ENCODE measurements around the gene HPCAL1.
"Not testable (repeated sequence)": the region's sequence is repeated elsewhere in the genome, so short reads cannot be mapped to it uniquely, and the experiment has no call there.

The HPCAL1 gene

DNA sequence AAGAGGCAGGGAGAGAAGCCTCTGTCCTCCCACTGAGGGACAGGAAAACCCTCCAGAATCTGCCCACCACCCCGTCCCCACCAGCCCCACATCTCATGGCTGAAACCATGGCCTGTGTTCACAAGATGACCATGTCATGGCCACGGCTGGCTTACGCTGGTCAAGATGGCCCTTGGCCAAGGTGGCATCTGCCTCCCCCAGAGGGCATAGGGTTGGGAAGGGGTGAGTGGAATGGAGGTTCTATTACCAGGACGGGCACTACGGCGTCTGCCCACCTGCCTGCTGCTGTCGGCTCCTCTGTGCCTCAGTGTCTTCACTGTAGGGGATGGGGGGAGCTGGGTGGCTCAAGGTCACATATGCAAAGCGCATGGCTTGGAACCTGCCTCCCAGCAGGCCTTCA lies 125.7 kb downstream of the HPCAL1 start:
- DNase-seq, result no peak

DNA sequence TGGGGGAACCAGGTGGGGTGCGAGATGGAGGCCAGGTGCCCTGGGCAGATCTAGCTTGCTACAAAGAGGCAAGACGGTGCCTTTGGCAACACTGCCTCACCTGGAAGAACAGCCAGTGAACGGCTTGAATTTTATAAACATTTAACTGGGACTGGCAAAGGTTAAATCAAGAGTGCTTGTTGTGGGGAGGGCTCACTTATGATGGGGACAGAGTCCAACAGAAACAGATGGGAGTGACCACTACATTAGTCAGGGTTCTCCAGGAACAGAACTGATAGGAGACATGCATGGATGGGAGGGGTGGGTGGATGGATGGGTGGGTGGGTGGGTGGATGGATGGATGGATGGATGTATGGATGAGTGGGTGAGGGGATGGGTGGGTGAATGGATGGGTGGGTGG lies 126.2 kb downstream of the HPCAL1 start:
- no peak for DNase-seq

DNA sequence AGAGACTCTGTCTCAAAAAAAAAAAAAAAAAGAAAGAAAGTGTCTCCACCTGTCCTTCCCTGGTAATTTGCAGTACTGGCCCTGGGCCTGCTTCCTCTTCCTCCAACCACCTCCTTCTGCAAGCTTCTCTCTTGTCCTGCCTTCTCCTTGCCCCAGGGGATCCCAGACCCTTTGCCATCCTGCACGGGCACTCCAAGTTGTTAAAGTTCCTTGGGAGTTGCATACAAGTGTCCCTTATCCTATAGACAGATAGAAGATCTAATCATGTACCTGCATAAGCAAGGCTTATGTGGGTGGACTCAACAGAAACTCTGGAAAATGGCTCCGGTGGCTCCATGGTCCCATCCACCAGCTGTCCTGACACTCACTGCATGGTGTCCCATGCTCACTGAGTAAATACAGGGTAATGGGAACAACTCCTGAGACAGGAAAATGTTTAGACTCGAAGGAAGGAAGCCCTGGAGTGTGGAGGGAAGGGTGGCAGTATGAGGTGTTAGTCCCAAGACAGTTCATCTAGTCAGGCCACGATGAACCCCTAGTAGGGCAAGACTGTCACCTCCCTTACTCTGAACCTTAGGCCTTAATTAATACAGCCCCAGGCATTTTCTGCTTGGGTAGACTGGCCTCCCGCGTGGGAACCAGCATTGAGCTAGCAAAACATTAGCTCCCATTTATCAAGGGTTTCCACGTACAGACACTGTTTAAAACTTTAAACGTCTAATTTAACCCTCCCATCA lies 128.3 kb downstream of the HPCAL1 start:
- DNase-seq, result no peak

DNA sequence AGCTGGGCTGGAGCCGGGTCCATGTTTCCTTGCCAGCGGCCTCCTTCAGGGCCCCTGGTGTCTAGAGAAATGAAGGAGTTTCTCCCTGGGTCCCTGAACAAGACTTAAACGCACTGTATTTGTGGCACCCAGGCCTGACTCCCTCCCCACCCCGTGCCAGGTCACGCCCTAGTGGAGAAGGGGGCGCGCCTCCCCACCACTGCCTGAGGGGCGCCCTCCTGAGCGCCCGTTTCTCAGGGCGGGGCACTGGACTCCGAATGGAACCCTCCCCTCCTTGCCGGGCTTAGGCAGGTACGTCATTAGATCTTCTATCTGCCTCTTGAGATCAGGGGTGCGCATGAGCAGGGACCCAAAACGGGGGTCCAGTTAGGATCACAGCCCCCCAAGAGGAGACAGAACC lies 129.1 kb downstream of the HPCAL1 start:
- no peak for DNase-seq

DNA sequence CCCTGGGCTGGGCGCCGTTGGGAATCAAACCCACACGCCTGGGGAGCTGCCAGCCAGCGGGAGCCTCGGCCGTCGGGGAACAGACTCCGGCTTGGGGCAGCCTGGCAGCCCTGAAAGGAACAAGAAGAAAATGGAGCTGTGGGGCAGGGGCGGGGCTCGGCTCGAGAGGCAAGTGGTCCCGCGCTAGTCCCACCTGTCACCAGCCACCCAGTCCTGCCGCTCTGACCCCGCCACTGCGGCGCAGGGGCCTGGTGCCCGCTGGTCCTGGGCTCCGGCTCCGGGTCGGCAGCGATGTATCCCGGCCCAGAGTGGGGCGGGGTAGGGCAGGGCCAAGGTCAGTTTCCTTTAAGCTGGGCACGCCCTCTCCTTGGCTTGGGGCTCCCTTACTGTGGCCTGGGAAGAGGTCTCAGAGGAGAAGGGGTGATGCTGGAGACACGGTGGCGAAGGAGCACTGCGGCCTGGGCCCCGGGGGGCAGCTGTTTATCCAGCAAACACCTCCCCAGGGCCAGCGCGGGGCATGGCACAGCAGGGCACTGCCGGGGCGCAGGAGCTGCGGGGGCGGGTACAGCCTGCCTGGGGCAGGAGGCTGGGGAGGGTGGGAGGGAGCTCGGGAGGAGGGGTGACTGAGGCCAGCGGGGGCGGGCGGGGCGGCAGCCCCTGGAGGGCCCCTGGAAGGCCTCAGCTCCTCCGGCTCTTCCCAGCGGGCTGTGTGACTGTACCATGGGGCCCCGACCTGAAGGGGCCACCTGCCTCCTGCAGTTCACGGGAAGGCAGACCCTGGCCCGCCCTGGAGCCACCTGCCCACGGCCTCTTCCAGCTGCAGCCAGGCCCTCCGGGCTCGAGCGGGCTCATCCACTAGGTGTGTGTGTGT lies 129.8 kb downstream of the HPCAL1 start:
- peak; percentile 57 for DNase-seq

DNA sequence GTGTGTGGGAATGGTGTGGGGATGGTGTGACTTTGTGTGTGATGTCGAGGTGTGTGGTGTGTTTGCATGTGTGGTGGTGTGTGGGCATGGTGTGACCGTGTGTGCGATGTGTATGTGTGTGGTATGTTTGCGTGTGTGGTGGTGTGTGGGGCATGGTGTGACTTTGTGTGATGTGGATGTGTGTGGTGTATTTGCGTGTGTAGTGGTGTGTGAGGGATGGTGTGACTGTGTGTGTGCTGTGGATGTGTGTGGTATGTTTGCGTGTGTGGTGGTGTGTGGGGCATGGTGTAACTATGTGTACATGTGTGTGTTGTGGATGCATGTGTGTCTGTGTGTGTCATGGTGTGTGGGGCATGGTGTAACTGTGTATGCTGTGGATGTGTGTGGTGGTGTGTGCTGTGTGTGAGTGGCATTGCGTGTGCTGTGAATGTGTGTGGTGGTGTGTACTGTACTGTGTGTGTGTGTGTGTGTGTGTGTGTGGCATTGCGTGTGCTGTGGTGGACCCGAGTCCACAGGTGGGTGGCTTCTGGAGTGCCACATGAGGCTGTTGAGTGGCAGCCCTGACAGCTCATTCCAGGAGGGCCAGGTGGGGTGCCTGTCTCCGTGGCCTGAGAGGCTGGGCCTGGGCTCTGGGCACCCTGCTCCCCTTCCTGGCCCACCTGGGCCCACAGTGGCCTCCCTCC lies 130.7 kb downstream of the HPCAL1 start:
- DNase-seq, result no peak

DNA sequence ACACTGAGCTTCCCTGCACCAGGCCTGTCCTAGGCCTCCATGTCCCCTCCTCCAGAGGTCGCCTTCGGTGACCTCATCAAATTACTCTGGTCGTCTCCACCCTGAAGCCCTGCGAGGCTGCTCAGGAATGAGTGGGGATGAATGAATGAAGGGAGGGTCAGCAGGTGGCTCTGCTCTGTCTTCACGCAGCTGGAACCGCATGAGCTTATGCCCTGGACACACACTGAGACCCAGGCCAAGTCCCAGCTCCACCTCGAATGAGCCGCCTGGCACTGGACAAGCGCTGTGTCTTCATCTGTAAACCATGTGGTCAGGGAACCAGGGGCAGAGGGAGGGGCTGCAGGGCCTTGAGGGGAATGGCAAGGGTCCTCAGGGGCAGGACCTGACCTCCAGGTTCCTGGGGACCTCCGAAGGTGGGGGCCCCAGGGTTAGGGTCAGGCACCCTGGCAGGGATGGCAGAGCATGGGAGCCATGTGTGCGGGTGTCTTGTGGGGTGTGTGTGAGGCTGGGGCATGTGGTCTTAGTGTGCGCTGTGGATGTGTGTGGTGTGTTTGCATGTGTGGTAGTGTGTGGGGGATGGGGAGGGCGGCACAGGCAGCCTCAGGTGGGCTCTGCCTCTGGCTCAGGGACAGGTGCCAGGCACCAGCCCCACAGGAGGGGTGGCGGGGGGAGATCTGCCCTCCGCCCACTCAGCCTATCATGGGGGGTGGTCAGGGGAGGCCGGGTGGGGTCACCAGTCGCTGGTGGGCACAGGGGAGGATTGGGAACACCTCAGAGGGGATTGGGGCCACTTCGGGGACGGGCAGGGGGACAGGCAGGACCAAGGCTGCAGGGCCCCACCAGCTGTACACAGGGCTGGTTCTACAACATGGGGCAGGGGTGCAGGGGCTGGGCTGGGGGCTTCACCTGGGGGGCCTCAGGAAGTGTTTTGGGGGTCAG lies 131.5 kb downstream of the HPCAL1 start:
- DNase-seq, result no peak

DNA sequence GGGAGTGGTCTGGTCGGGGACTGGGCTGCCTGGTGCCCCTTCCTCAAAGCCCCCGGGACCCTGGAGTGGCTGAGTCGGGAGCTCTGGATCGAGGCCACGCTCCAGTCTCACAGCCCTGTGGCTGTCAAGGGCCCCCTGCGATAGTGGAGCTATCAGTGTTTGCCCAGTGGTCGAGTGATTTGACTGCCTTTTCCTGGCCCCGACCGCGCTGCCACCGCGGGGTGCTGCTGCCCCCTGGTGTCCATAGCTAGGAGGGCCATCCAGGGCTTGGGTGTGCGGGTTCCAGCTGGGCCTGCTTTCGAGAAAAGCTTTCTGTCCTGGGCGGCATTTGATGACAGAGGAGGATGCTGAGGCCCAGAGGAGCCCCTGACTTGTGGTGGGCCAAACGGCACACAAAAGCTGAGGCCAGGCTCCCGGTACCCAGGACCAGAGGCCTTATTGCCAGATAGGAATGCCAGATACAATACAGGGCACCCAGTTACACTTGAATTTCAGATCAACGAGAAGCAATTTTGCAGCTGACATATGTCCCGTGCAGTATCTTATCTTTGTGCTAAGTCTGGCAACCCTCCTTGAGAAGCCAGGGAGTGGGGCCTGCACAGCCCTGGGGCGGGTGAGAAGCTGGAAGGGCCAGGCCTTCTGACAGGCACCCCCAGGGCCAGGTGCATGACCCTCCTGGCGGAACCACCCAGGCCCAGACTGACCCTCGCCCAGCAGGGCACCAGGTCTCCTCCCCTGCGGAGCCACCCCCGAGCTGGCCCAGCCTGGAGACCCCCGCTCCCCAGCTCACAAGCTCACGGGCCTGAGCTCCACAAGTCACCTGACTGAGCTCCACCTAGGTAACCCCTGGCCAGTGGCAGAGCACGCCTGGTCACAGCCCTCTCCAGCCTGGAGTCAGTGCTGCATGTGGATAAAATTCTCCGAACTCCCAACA lies 132.4 kb downstream of the HPCAL1 start:
- DNase-seq, result peak; percentile 53

DNA sequence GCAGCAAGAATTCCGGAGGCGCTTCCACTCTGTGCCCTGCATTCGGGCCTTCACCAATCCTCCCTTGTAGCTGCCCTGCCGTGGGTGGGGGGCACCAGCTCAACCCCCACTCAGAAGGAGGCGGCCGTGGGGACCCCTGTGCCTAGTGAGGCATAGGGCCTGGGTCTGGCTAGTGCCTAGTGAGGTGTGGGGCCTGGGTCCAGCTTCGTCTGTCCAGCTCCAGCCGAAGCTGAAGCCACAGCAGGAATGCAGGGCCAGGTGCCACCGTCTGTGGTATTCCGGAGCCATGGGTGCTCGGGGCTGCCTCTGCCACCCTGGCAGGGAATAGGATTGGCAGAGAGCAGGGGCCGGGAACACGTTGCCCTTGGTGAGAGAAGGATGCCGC lies 133.1 kb downstream of the HPCAL1 start:
- DNase-seq, result no peak

DNA sequence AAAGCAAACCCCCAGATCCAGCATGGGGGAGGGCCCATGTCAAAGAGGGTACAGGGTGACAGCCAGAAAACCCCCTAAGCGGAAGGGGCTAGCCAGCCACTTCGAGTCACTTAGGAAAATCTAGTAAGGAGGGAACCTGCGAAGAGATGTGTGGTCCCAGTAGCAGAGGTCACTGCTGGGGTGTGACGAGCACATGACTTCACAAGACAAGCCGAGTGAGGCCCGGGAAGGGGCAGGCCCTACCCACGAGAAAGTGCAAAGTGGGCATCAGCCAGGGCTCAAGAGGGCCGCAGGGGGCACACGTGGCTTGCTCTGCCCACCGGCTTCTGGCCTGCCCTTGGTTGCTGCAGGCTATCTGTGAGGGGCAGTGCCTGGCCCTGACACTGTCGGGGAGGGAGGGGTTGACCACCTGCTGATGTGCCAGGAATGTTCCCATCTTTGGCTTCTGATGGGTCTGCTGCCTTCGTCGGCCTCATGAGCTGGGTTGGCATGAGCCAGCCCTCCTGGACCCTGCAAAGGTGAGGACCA lies 133.9 kb downstream of the HPCAL1 start:
- no peak for DNase-seq

DNA sequence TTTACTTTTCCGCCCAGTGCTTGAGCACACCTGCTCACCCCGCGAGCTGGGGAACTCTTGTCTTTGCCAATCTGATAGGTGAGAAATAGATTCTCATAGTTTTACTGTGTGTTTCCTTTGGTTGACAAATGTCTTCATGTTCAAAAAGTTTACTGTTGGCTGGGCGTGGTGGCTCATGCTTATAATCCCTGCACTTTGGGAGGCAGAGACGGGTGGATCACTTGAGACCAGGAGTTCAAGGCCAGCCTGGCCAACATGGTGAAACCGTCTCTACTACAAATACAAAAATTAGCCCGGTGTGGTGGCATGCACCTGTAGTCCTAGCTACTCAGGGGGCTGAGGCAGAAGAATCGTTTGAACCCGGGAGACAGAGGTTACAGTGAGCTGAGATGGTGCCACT lies 135.1 kb downstream of the HPCAL1 start:
- DNase-seq, result no peak

DNA sequence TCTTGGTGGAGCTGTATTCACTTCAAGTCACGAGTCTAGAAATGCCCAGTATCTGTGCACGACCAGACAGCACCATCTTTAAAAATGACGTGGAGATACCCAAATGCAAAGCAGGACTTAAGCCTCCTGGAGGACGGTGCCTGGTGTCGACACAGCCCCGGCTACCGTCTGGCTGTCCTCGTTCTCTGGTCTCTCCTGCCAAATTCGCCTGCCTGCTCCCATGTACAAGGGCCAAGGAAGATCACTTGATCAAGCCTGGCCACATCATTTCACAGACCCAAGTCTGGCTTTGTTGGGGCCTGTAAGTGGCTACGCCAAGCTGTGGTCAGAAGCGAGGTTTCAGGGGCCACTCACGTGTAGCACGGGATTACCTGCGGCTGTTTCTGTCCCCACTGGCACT lies 136.0 kb downstream of the HPCAL1 start:
- no peak for DNase-seq

DNA sequence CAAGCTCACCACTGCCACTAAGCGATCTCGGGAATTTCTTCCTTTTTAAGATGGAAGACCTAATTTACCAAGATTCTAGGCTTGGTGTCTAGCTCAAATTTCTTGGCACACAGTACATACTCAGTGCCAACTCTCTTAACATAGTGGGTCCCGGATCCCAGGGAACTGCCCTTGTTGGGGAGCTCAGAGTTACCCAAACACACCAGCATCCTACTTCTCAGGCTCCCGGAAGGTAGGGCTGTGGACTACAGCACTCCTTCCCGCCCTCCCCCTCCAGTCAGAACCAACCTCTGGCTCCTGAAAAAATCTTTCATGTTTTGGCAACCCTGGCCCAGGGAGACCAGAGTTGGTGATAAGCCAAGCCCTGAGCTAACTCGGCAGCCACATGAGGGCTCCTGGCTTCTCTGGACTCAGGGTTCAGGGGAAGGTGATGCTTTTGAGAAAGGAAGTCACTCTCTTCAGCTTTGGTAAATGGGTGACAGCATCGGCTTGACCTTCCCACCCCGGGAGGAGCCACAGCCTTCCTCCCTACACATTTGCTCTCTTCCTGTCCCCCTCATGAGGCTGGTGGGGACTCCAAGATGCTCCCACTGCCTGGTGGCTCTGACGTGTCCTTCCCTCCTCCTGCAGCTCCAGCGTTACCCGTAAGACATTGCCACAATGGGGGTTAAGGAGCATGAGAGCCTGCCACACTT lies 136.6 kb downstream of the HPCAL1 start:
- no peak for DNase-seq

DNA sequence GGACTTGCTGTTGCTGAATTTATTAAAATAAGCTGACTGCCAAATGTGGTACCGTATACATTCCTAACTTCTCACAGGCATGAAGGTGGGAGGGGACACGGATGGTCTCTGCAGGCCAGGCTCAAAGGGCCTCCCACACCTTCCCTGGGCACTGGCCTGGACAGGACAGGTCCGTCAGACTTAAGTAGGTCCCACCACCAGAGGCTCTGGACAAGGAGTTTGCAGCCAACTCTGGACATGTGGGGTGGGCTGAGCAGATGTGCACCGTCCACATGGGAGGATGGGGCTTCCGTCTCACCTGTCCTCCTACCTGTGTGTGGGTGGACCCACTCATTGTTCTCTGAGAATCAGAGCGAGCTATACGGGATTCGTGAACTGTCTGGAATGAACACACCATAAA lies 137.3 kb downstream of the HPCAL1 start:
- DNase-seq, result no peak

DNA sequence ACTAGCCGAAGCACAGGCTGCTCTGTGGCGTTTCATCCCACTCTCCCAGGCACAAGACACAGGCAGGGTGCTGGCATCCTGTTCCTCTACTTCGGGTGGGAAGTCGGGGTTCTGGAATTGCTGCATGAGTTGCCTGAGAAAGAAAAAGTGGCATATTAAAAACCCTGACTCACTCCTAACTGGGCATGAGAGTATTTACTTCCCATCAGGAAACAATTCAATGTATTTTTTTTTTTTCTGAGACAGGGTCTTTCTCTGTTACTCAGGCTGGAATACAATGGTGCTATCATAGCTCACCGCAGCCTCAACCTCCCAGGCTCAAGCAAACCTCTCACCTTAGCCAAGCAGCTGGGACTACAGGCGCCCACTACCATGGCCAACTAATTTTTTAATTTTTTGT lies 138.0 kb downstream of the HPCAL1 start:
- DNase-seq, result no peak

DNA sequence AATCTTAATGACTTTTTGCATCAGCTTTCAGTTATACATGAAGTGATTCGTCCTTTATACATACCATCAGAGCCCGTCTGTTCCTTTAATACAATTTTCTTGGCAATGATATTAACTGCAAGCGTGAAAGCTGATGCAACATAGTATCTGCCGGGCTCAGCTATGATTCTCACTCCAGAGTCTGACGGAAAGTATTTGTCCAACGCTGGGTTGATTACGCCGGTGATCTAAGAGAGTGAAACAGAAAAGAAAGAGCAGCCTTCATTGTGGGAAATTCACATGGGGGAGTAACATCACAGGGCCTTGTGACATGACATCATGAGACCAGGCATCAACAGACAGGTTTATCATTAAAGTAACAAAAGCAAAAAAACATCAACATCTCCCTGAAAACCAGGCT lies 139.2 kb downstream of the HPCAL1 start:
- no peak for DNase-seq

DNA sequence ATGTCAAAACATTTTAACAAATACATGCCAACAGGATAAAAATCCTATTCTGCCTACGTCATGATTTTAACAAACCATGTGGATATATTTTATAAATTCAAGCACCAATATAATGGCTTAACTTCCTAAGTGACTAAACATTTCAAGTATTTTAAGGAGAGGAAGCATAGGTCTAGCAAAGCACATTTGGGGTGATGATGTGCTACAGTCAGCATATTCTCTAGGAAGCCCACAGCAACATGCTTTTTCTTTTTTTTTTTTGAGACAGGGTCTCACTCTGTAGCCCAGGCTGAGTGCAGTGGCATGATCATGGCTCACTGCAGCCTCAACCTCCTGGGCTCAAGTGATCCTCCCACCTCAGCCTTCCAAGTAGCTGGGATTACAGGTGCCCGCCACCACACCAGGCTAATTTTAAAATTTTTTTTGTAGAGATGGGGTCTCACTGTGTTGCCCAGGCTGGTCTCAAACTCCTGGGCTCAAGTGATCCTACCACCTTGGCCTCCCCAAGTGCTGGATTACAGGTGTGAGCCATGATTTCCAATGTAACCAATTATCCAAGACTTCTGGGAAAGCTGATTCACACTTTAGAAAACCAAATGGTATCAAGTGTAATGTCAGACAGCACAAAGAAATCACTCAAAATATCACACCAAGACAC lies 139.9 kb downstream of the HPCAL1 start:
- DNase-seq, result not testable (repeated sequence)

DNA sequence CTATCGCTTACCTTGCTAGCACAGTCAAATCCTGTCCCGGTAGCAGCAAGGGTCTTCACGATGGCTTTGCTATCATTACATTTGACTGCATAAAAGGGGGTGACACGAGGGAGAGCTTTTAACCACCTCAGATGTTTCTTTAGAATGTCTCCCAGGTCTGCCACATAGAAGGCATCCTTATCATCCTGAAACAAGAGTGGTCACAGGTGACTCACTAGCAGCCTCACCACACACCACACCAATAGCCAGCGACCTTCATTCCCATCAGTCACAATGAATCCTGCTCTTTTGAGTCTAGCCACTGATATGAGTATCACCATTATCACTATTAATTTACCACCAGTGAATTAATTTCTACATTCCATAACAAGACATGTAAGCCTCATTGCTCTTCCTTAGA lies 141.8 kb downstream of the HPCAL1 start:
- DNase-seq, result no peak

DNA sequence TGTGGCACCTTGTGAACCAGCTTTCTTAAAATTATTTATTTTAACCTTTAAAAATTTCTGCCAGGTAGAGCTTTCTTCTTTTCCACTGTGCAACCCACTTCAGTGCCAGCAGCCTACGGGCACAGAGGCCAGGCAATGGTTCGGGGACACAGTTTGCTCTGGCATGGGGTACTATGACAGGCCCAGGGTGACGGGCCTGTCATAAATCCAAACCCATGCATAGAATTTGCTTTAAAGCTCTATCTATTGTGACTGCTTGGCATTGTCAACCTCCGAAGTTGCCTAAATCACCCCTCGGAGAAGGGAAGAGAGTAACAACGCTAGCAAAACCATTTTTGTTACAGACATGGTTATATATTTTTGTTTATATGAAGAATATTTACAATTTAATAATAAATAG lies 143.9 kb downstream of the HPCAL1 start:
- DNase-seq, result no peak

DNA sequence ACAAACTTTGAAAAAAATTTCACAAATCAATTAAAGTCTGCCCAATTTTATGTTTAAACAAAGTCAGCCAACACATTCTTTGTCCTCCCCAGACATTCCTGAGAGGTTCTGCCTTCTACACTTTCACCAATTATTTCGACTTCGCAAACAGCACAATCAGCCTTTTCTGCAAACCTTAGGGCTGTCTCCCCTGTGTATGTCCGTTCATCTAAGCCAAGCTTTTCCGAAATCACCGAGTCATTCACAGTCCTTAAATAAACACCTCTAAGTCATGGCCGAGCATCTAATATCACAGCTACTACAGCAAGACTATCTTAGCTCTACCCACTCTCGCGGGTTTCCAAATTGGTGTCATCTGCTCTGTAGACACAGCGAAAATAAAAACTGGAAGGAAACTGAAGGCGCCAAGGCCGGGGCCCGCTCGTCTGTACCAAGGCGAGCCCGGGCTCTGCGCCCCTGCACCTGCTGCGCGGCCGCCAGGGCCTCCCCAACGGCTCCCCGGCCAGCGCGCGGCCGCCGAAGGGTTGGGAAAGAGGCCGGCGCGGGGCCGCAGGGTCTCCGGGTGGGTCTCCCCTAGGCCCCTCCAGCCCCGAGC lies 144.7 kb downstream of the HPCAL1 start:
- no peak for DNase-seq
